ENCODE data around the gene DGKA.
"Not testable (repeated sequence)": the region's sequence is repeated elsewhere in the genome, so short reads cannot be mapped to it uniquely, and the experiment has no call there.

The DGKA gene

DNA sequence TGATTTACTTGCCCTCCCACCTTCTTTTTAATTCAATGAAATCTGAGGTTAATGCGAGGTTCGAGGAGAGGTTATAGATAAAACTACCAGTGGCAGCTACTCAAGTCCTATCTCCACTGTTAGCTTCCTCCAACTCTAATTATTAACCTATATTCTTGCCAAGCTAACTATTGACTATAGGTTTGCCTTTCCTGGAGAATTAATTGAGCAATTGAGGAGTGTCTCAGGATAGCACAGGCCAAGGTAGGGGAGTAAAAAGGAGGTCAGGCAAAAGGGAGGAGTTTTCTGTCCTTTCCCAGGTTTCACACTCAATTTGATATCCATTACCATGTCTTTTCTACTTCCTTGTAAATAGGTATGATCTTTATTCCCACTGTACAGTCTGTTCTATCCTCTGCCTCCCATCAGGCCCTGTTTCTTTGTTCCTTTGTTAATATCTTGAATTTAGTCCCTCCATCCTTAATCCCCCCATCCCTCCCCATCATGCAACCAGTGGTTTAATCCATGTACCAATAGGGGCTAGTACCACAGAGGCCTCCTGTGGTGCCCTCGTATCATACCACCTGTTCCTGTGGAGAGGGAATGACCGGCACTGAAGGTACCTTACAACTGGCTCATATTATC is 62.4 kb downstream of the DGKA start:
- in situ Hi-C loops (cut with MboI; ENCODE audit: low sequenced_read_pairs): no loop called here

DNA sequence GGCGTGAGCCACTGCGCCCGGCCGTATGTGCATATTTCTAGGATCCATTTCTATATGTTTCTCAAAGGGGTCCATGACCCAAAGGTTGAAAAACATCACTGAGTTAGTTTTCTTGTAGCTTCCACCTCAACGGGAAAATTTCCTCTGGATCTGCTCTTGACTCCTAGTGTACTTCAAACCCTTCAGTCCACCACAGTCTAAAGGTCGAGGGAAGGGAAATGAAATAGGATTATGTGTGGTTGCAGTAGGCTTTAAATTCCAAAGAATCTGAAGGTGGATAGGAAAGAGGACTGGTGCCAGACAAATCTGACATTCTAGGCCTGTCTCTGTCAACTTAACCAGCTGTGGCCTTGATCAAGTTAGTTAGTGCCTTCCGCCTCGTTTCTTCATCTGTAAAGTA is 64.4 kb downstream of the DGKA start:
- in situ Hi-C loops (cut with MboI; ENCODE audit: low sequenced_read_pairs): no loop called here

DNA sequence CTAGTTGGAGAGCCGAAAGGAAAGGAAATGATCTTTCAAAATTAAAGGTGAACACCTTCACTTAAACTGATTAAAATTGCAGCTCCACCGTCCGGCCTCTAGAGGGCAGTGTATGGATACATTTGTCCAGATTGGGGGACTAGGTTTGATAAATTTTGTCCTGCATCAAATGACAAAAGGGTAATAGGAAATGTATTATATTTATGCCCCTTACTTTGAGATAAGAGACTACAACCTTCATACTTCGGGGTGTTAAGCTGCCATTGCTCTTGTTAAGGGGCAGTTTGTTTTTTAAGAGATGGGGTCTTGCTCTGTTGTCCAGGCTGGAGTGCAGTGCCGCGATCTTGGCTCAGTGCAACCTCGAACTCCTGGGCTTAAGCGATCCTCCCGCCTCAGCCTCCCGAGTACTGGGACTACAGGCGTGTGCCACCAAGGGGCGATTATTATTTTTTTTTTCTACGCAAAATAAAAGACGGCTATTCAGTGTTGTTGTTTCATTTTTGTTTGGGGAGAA is 65.3 kb downstream of the DGKA start:
- in situ Hi-C loops (cut with MboI; ENCODE audit: low sequenced_read_pairs): no loop called here

DNA sequence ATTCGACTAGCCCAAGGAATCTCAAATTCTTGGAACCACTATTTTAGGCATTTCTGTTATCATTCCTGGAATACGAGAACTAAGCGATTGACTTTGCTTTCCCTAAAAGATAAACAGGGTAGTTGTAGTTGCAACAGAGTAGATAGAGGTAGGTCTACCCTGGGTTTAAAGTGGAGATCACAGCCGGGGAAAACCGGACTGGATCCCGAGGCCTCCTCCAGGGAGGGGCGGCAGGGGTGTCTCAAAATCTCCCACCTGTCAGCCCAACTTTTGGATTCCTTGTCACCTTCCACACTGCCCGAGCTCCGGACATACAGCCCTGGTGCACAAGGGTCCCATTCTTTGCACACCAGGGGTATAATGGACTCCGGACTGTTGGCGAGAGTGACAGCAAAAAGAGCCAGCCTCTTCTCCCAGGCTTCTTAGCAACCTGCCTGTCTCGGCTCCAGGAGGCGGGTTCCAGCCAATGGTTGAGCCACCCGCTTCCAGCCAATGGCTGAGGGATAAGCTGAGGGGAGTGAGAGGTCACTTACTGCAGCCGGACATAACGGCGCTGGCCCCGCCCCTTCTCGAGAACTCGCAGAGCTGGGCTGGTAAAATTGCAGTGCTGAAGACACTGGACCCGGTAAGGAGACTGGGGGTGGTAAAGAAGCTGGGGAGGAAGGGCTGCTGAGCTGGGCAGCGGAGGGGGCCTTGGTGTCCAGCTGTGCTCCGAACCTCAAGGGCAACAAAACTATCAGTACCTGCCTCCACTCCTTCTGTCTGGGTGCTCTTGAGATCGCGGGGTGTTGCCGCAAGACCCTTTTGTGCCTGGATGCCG is 66.0 kb downstream of the DGKA start, which contains the start of gene SUOX:
Gene SUOX, plus strand, starts transcription at position 562 of the 820 bp plus-strand sequence. CDS start 4,946 bp downstream, outside the sequence.
- in situ Hi-C loops (cut with MboI; ENCODE audit: low sequenced_read_pairs): no loop called here

DNA sequence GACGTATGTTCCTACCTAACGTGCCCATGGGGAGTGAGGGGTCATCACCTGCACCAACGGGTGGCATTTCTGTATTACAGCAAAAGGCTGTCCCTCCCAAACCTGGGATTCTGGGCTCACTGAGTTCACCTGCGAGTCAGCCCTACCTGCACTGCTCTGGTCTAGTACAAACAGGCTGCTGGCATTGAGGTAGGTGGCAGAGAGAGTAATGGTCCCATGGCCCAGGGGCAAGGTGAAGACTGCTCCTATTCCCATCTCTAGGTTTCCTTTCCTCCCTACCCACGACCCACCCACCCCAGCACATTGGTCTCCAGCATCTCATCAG is 66.5 kb downstream of the DGKA start:
- in situ Hi-C loops (cut with MboI; ENCODE audit: low sequenced_read_pairs): no loop called here

DNA sequence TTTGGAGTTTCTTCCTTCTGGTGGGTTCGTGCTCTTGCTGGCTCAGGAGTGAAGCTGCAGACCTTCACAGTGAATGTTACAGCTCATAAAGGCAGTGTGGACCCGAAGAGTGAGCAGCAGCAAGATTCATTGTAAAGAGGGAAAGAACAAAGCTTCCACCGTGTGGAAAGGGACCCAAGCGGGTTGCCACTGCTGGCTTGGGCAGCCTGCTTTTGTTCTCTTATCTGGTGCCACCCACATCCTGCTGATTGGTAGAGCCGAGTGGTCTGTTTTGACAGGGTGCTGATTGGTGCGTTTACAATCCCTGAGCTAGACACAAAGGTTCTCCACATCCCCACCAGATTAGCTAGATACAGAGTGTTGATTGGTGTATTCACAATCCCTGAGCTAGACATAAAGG is 68.6 kb downstream of the DGKA start:
- in situ Hi-C loops (cut with MboI; ENCODE audit: low sequenced_read_pairs): not testable (repeated sequence)

DNA sequence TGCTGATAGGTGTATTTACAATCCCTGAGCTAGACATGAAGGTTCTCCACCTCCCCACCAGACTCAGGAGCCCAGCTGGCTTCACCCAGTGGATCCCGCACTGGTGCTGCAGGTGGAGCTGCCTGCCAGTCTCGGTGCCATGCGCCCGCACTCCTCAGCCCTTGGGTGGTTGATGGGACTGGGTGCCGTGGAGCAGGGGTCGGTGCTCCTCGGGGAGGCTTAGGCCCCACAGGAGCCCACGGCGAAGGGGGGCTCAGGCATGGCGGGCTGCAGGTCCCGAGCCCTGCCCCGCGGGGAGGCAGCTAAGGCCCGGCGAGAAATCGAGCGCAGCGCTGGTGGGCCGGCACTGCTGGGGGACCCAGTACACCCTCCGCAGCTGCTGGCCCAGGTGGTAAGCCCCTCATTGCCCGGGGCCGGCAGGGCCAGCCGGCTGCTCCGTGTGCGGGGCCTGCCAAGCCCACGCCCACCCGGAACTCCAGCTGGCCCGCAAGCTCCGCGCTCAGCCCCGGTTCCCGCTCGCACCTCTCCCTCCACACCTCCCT is 69.1 kb downstream of the DGKA start:
- in situ Hi-C loops (cut with MboI; ENCODE audit: low sequenced_read_pairs): not testable (repeated sequence)

DNA sequence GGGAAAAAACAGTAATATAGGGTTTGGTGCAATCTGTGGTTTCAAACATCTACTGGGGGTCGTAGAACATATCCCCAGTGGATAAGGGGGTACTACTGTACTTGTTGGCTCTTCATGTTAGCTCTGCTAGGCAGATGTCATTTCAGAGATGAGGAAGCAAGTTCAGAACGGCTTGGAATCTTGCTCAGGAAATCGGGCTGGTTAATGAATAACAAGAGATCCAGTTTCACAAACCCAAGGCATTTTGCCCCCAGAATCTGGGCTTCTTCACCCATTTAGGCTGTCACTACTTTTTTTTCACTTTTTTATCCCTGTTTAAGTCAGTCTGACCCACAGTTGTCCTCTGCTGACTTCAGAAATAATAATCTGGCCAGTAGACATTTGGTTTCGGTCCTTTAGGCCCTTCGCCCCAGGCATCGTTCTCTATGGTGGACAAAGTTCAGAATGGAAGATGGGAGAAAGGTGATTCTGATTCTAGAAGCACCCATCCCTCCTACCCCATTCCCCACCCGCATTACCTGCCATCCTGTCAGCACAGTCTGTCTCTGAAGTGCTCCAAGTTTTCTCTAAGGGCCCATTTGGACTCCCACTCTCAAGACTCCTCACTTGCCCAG is 70.6 kb downstream of the DGKA start:
- in situ Hi-C loops (cut with MboI; ENCODE audit: low sequenced_read_pairs): no loop called here

DNA sequence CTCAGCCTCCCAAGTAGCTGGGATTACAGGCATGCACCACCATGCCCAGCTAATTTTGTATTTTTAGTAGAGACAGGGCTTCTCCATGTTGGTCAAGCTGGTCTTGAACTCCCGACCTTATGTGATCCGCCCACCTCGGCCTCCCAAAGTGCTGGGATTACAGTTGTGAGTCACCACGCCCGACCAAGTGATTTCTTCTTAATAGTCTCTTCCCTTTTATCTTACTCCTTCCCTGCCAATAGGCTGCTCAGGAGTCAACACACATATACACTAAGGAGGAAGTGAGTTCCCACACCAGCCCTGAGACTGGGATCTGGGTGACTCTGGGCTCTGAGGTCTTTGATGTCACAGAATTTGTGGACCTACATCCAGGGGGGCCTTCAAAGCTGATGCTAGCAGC is 72.4 kb downstream of the DGKA start:
- in situ Hi-C loops (cut with MboI; ENCODE audit: low sequenced_read_pairs): not testable (repeated sequence)
